ENCODE results near the gene HRH2. TPM values are rescaled to one million over a fixed set of nuclear protein-coding genes. Genes with fewer than 3 reads are reported as not detected.

The HRH2 gene
- polyA plus RNA-seq, 6 donors from 2014 or later, result not detected

GRCh38 chr5:175668006-175668405 lies 10.1 kb downstream of the HRH2 start:
- peak overlapping the region in 1 of 6 donors; percentile 29 for H3K27ac Mint-ChIP-seq
- no peak overlapping the region for H3K4me3 Mint-ChIP-seq
- ATAC-seq (ENCODE audit: low read depth in 2 of 2) (no peak), DNase-seq (no peak)
- H3K4me1 Mint-ChIP-seq, result no peaks in the 10 kb centered on the region
- H3K36me3 Mint-ChIP-seq, result no peaks in the 10 kb centered on the region
- H3K27me3 Mint-ChIP-seq, result peaks cover 0 to 15% (median 3%) of the 10 kb centered on the region in 3 donors
- no peaks in the 10 kb centered on the region for H3K9me3 Mint-ChIP-seq

- H3K4me1 Mint-ChIP-seq, result no peaks in the 10 kb centered on the region
- peaks cover 0 to 7% (median 4%) of the 10 kb centered on the region in 3 donors for H3K27me3 Mint-ChIP-seq
- H3K36me3 Mint-ChIP-seq, result no peaks in the 10 kb centered on the region
- H3K27ac Mint-ChIP-seq, result no peak overlapping the region
- DNase-seq, result no peak
- ATAC-seq (ENCODE audit: low read depth in 2 of 2), result no peak
- H3K4me3 Mint-ChIP-seq, result no peak overlapping the region
- no peaks in the 10 kb centered on the region for H3K9me3 Mint-ChIP-seq
These were observed 12.5 kb downstream of the HRH2 start for GRCh38 chr5:175670372-175670771.

- no peak for ATAC-seq (ENCODE audit: low read depth in 2 of 2)
- Mint-ChIP-seq H3K4me3 (no peak overlapping the region), H3K9me3 (no peaks in the 10 kb centered on the region), H3K27ac (no peak overlapping the region), H3K36me3 (no peaks in the 10 kb centered on the region), H3K27me3 (peaks cover 0 to 7% (median 4%) of the 10 kb centered on the region in 3 donors), H3K4me1 (no peaks in the 10 kb centered on the region)
- DNase-seq, result no peak
These were observed 13.1 kb downstream of the HRH2 start for GRCh38 chr5:175671013-175671412.

- H3K4me1 Mint-ChIP-seq, result peaks cover 0 to 5% (median 0%) of the 10 kb centered on the region in 3 donors
- DNase-seq (no peak), ATAC-seq (ENCODE audit: low read depth in 2 of 2) (no peak)
- H3K36me3 Mint-ChIP-seq, result no peaks in the 10 kb centered on the region
- H3K9me3 Mint-ChIP-seq, result no peaks in the 10 kb centered on the region
- H3K4me3 Mint-ChIP-seq, result no peak overlapping the region
- H3K27ac Mint-ChIP-seq, result no peak overlapping the region
- peaks cover 0 to 7% (median 4%) of the 10 kb centered on the region in 3 donors for H3K27me3 Mint-ChIP-seq
These were observed 15.2 kb downstream of the HRH2 start for GRCh38 chr5:175672976-175673648.

GRCh38 chr5:175674731-175675346 lies 17.0 kb downstream of the HRH2 start:
- ATAC-seq (ENCODE audit: low read depth in 2 of 2), result no peak
- peaks cover 0 to 14% (median 4%) of the 10 kb centered on the region in 3 donors for H3K27me3 Mint-ChIP-seq
- H3K9me3 Mint-ChIP-seq, result no peaks in the 10 kb centered on the region
- H3K27ac Mint-ChIP-seq, result no peak overlapping the region
- peaks cover 0 to 5% (median 0%) of the 10 kb centered on the region in 3 donors for H3K4me1 Mint-ChIP-seq
- H3K4me3 Mint-ChIP-seq, result no peak overlapping the region
- no peaks in the 10 kb centered on the region for H3K36me3 Mint-ChIP-seq
- no peak for DNase-seq

GRCh38 chr5:175675873-175676272 lies 18.0 kb downstream of the HRH2 start:
- H3K9me3 Mint-ChIP-seq, result no peaks in the 10 kb centered on the region
- no peak for ATAC-seq (ENCODE audit: low read depth in 2 of 2)
- DNase-seq, result no peak
- peaks cover 0 to 13% (median 4%) of the 10 kb centered on the region in 3 donors for H3K27me3 Mint-ChIP-seq
- H3K4me3 Mint-ChIP-seq, result no peak overlapping the region
- H3K36me3 Mint-ChIP-seq, result no peaks in the 10 kb centered on the region
- H3K27ac Mint-ChIP-seq, result no peak overlapping the region
- peaks cover 0 to 5% (median 0%) of the 10 kb centered on the region in 3 donors for H3K4me1 Mint-ChIP-seq

GRCh38 chr5:175677571-175677970 lies 19.7 kb downstream of the HRH2 start:
- Mint-ChIP-seq H3K27ac (no peak overlapping the region), H3K4me1 (peaks cover 0 to 5% (median 0%) of the 10 kb centered on the region in 3 donors), H3K4me3 (no peak overlapping the region), H3K36me3 (no peaks in the 10 kb centered on the region), H3K27me3 (peaks cover 0 to 11% (median 4%) of the 10 kb centered on the region in 3 donors), H3K9me3 (no peaks in the 10 kb centered on the region)
- ATAC-seq (ENCODE audit: low read depth in 2 of 2) (no peak), DNase-seq (no peak)

- ATAC-seq (ENCODE audit: low read depth in 2 of 2) (no peak), DNase-seq (no peak)
- Mint-ChIP-seq H3K9me3 (no peaks in the 10 kb centered on the region), H3K4me1 (peaks cover 0 to 5% (median 0%) of the 10 kb centered on the region in 3 donors), H3K27ac (peak overlapping the region in 1 of 6 donors; percentile 23), H3K4me3 (no peak overlapping the region), H3K27me3 (peaks cover 0 to 11% (median 4%) of the 10 kb centered on the region in 3 donors), H3K36me3 (no peaks in the 10 kb centered on the region)
These were observed 20.2 kb downstream of the HRH2 start for GRCh38 chr5:175678074-175678473.

GRCh38 chr5:175679411-175679810 lies 21.5 kb downstream of the HRH2 start:
- no peak overlapping the region for H3K4me3 Mint-ChIP-seq
- DNase-seq (no peak), ATAC-seq (ENCODE audit: low read depth in 2 of 2) (no peak)
- H3K9me3 Mint-ChIP-seq, result no peaks in the 10 kb centered on the region
- no peaks in the 10 kb centered on the region for H3K36me3 Mint-ChIP-seq
- H3K27ac Mint-ChIP-seq, result no peak overlapping the region
- peaks cover 0 to 5% (median 0%) of the 10 kb centered on the region in 3 donors for H3K4me1 Mint-ChIP-seq
- peaks cover 0 to 11% (median 0%) of the 10 kb centered on the region in 3 donors for H3K27me3 Mint-ChIP-seq

GRCh38 chr5:175680020-175680419 lies 22.1 kb downstream of the HRH2 start:
- Mint-ChIP-seq H3K4me3 (no peak overlapping the region), H3K4me1 (peaks cover 0 to 5% (median 0%) of the 10 kb centered on the region in 3 donors), H3K27me3 (peaks cover 0 to 11% (median 0%) of the 10 kb centered on the region in 3 donors), H3K36me3 (no peaks in the 10 kb centered on the region), H3K9me3 (no peaks in the 10 kb centered on the region), H3K27ac (no peak overlapping the region)
- ATAC-seq (ENCODE audit: low read depth in 2 of 2), result no peak
- DNase-seq, result no peak

GRCh38 chr5:175680463-175680862 lies 22.6 kb downstream of the HRH2 start:
- Mint-ChIP-seq H3K36me3 (no peaks in the 10 kb centered on the region), H3K27ac (no peak overlapping the region), H3K4me1 (peaks cover 0 to 5% (median 0%) of the 10 kb centered on the region in 3 donors), H3K9me3 (no peaks in the 10 kb centered on the region), H3K4me3 (peak overlapping the region in 1 of 8 donors; percentile 79), H3K27me3 (peaks cover 0 to 11% (median 0%) of the 10 kb centered on the region in 3 donors)
- DNase-seq, result no peak
- no peak for ATAC-seq (ENCODE audit: low read depth in 2 of 2)

GRCh38 chr5:175681045-175681967 lies 23.4 kb downstream of the HRH2 start:
- Mint-ChIP-seq H3K36me3 (no peaks in the 10 kb centered on the region), H3K27ac (no peak overlapping the region), H3K4me3 (no peak overlapping the region), H3K4me1 (peaks cover 0 to 5% (median 0%) of the 10 kb centered on the region in 3 donors), H3K27me3 (peaks cover 0 to 11% (median 0%) of the 10 kb centered on the region in 3 donors), H3K9me3 (no peaks in the 10 kb centered on the region)
- ATAC-seq (ENCODE audit: low read depth in 2 of 2) (no peak), DNase-seq (no peak)

- H3K36me3 Mint-ChIP-seq, result no peaks in the 10 kb centered on the region
- peaks cover 0 to 11% (median 0%) of the 10 kb centered on the region in 3 donors for H3K27me3 Mint-ChIP-seq
- no peak overlapping the region for H3K4me3 Mint-ChIP-seq
- no peak overlapping the region for H3K27ac Mint-ChIP-seq
- H3K9me3 Mint-ChIP-seq, result no peaks in the 10 kb centered on the region
- H3K4me1 Mint-ChIP-seq, result peaks cover 0 to 5% (median 0%) of the 10 kb centered on the region in 3 donors
- DNase-seq (no peak), ATAC-seq (ENCODE audit: low read depth in 2 of 2) (no peak)
These were observed 24.1 kb downstream of the HRH2 start for GRCh38 chr5:175681968-175682340.
